GM21619 (cell line): ENCODE results near the gene EDC3.

Experiments used
- ATAC-seq: cut with Tn5 transposase; IDR thresholded peaks from one replicate; pipeline ENCODE4 v1.9.1; 2021; ENCODE audit not compliant: unreplicated experiment

EDC3 gene

GRCh38 chr15:74585191-74585590, 110.6 kb downstream of the EDC3 start:
- ATAC-seq, result no peak

DNA sequence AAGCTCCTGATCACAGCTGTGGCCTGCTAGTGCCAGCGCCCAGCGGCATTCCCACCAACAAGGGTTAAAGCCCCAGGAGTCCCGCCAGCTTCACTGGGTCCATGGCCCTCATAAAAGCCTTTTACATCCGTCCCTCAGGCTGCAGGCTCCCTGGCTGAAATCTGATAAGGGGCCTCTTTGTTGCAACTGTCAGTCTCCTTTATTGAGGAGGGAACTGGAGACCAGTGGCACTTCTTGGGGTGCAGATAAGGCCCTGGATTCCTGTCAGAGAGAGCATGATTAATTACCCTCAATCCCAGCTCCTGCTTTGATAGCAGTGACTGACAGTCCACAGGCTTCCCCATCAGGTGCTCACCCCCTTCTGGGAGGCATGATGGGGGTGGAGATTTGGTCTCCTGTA, 111.0 kb downstream of the EDC3 start:
- no peak for ATAC-seq

GRCh38 chr15:74584204-74584603, 111.6 kb downstream of the EDC3 start:
- ATAC-seq, result no peak
